Retinal pigment epithelial cell (primary cell): ENCODE measurements around the gene GRID1.

Experiments used
- DNase-seq: peaks from one replicate; pipeline ENCODE4 v3.0.0-alpha.2; 2010; ENCODE audit warnings: low read depth
- H3K4me3 ChIP-seq: 2 replicates; pipeline ENCODE4 v1.5.1; 2011; ENCODE audit warnings: mild to moderate bottlenecking, low read length, control low read depth, moderate library complexity
- TF ChIP-seq, protein P1 (sequence below): conservative IDR thresholded peaks from 2 replicates; pipeline ENCODE4 v1.5.1; 2011; ENCODE audit warnings: low read depth, low read length, control low read depth, inconsistent platforms

GRID1 gene

DNA sequence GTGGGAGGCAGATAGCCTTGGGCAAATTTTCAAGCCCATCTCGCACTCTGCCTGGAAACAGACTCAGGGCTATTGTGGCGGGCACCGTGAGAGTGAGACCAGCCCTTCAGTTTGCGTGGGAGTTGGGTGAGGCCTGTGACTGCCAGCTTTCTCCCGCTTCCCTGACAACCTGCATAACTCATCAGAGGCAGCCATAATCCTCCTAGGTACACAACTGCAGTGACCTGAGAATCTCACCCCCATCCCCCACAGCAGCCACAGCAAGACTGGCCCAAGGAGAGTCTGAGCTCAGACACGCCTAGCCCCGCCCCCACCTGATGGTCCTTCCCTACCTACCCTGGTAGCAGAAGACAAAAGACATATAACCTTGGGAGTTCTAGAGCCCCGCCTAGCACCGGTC lies 275.4 kb downstream of the GRID1 start:
- no peak for DNase-seq
- H3K4me3 ChIP-seq = no peak overlapping the region
- TF ChIP-seq, protein P1, sequence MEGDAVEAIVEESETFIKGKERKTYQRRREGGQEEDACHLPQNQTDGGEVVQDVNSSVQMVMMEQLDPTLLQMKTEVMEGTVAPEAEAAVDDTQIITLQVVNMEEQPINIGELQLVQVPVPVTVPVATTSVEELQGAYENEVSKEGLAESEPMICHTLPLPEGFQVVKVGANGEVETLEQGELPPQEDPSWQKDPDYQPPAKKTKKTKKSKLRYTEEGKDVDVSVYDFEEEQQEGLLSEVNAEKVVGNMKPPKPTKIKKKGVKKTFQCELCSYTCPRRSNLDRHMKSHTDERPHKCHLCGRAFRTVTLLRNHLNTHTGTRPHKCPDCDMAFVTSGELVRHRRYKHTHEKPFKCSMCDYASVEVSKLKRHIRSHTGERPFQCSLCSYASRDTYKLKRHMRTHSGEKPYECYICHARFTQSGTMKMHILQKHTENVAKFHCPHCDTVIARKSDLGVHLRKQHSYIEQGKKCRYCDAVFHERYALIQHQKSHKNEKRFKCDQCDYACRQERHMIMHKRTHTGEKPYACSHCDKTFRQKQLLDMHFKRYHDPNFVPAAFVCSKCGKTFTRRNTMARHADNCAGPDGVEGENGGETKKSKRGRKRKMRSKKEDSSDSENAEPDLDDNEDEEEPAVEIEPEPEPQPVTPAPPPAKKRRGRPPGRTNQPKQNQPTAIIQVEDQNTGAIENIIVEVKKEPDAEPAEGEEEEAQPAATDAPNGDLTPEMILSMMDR = no peak

DNA sequence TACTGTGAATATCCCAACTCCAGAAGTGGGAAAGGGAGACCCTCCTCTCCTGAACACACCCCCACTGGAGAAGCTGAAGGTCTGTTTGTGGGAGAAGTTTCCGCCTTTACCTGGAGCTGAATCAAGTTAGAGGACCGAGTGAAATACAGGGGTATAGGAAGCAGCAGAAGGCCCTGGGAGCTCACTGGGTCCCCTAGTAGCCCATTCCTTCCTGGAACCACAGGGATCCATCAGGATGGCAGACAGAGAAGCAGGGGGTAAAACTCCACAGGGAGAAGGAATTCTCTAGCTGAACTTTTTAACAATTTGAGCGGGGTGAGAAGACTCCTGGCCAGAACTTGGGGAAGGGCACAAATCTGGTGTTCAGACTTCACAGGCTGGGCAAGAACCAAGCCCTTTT lies 275.8 kb downstream of the GRID1 start:
- TF ChIP-seq, protein P1 = no peak
- no peak overlapping the region for H3K4me3 ChIP-seq
- no peak for DNase-seq

GRCh38 chr10:86087716-86088115 lies 278.9 kb downstream of the GRID1 start:
- TF ChIP-seq, protein P1 = no peak
- DNase-seq = no peak

GRCh38 chr10:86086418-86086817 lies 280.2 kb downstream of the GRID1 start:
- TF ChIP-seq, protein P1 = no peak
- DNase-seq = no peak
- H3K4me3 ChIP-seq = no peak overlapping the region

More at GRCh38 chr10:86087716-86088115, 278.9 kb downstream of the GRID1 start:
- H3K4me3 ChIP-seq = no peak overlapping the region

- no peak overlapping the region for H3K4me3 ChIP-seq
- no peak for DNase-seq
- TF ChIP-seq, protein P1 = no peak
These were observed 280.9 kb downstream of the GRID1 start for GRCh38 chr10:86085686-86086085.

DNA sequence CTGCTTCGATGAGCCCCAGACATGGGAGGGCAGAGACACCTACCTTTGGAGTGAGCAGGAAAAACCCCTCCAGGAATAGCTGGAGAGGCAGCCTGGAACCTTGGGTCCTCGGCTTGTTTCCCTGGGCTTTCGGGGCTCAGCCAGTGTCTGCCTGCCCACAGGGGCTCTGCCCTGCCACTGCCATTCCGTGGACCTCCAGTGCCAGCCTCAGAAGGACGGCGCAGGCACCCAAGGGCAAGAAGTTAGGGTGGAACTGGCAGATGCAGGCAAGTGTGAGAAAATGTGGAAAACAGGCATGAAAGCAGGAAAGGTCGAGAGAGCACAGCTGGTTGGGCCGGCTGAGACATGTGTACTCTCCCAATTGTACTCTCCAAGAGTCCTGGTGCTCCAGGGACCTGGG lies 281.5 kb downstream of the GRID1 start:
- TF ChIP-seq, protein P1 = no peak
- no peak overlapping the region for H3K4me3 ChIP-seq
- no peak for DNase-seq

GRCh38 chr10:86084585-86084984 lies 282.0 kb downstream of the GRID1 start:
- TF ChIP-seq, protein P1 = no peak
- H3K4me3 ChIP-seq = no peak overlapping the region
- DNase-seq = no peak
